C1 segment of cervical spinal cord (tissue), 14 donors: ENCODE results near the gene TMPRSS11E.
"Not testable (repeated sequence)": the region's sequence is repeated elsewhere in the genome, so short reads cannot be mapped to it uniquely, and the experiment has no call there.

Experiments
- DNase-seq, 14 donors: peaks; one replicate each; lab custom pipeline; 2025; lab: John Stamatoyannopoulos, UW

TMPRSS11E gene, protein sequence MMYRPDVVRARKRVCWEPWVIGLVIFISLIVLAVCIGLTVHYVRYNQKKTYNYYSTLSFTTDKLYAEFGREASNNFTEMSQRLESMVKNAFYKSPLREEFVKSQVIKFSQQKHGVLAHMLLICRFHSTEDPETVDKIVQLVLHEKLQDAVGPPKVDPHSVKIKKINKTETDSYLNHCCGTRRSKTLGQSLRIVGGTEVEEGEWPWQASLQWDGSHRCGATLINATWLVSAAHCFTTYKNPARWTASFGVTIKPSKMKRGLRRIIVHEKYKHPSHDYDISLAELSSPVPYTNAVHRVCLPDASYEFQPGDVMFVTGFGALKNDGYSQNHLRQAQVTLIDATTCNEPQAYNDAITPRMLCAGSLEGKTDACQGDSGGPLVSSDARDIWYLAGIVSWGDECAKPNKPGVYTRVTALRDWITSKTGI

GRCh38 chr4:68447201-68447600 is at the start of gene TMPRSS11E:
TSS of gene TMPRSS11E (plus strand) at chr4:68447463. CDS start at chr4:68447513, 50 bp downstream.
- no peak for DNase-seq

- no peak for DNase-seq
Measured at GRCh38 chr4:68399306-68399705, 48.0 kb upstream of the TMPRSS11E start.

GRCh38 chr4:68401231-68401630 is 46.0 kb upstream of the TMPRSS11E start:
- DNase-seq: no peak

GRCh38 chr4:68404153-68404552 is 43.1 kb upstream of the TMPRSS11E start:
- no peak for DNase-seq

DNA sequence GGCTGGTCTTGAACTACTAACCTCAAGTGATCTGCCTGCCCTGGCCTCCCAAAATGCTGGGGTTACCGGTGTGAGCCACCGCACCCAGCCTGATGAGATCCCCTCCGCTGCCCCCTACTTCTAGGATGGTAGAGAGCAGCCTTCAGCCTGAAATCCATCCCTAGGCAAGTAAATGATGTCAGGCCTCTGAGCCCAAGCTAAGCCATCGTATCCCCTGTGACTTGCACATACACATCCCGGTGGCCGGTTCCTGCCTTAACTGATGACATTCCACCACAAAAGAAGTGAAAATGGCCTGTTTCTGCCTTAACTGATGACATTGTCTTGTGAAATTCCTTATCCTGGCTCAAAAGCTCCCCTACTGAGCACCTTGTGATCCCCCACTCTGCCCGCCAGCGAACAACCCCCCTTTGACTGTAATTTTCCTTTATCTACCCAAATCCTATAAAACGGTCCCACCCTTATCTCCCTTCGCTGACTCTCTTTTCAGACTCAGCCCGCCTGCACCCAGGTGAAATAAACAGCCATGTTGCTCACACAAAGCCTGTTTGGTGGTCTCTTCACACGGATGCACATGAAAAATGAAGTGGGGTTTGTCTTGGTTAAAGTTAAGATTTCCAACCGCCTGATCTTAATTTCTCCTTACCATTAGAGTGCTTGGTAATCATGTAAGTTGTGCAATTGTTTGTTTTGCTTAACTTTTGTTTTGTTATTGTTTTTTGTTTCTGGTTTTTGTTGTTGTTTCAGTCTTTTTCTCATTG is 41.4 kb upstream of the TMPRSS11E start:
- not testable (repeated sequence) for DNase-seq

DNA sequence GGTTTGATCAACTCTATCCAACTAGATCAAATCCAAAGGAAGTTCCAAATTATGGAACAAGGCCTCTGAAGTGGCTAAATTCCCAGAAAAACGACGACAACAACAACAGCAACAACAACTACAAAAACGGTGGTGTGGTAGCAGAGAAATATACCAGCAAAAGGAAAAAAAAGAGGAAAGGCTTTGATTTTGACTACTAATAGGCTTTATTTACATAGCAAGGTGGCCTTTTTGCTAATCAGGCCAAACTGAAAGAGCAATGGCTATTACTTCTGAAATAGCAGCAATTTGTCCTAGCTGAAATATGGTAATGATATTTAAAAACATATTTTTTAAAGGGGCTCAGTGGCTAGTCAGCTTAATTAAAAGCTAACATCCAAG is 40.8 kb upstream of the TMPRSS11E start:
- DNase-seq: no peak

GRCh38 chr4:68407015-68407867 is 40.0 kb upstream of the TMPRSS11E start:
- DNase-seq: not testable (repeated sequence)

- DNase-seq: no peak
Measured at GRCh38 chr4:68407868-68408190, 39.4 kb upstream of the TMPRSS11E start.

- no peak for DNase-seq
Measured at GRCh38 chr4:68410149-68410548, 37.1 kb upstream of the TMPRSS11E start.

GRCh38 chr4:68410643-68411042 is 36.6 kb upstream of the TMPRSS11E start:
- no peak for DNase-seq

- not testable (repeated sequence) for DNase-seq
Measured at GRCh38 chr4:68412031-68412430, 35.2 kb upstream of the TMPRSS11E start.

- DNase-seq: no peak
Measured at GRCh38 chr4:68416591-68416990, 30.7 kb upstream of the TMPRSS11E start.

DNA sequence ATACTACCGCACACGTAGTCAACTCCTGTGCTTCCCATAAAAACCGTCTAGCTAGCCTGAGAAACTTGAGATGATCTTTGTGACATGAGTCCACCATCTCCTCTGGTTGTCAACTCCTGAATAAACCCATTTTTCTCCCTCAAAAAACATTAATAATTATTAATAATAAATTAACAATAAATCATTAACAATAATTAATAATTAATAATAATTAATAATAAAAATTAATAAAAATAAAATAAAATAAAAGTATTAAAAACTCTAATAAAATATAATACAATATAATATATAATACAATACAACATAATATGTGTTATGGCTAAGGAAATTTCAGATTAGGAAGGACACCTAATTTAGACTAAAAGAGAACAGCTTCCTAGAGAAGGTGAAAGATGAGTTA is 20.7 kb upstream of the TMPRSS11E start:
- DNase-seq: no peak

DNA sequence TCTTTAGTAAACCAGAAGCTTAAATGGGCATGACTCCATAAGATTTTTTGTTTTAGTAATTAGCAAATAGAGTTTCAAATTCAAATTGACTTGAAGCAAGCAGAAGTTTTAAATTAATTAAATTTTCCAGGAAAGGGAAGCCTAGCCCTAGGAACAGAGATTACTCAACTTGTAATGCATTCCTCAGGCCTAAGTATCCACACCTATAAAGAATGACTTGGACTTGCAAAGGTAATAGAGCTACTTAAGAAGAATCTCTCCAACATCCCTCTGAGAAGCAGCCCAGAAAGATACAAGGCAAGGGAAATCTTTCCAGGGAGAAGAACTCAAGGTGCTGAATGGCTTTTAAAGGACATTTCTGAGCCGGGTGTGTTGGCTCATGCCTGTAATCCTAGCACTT is 16.9 kb upstream of the TMPRSS11E start:
- DNase-seq: no peak

DNA sequence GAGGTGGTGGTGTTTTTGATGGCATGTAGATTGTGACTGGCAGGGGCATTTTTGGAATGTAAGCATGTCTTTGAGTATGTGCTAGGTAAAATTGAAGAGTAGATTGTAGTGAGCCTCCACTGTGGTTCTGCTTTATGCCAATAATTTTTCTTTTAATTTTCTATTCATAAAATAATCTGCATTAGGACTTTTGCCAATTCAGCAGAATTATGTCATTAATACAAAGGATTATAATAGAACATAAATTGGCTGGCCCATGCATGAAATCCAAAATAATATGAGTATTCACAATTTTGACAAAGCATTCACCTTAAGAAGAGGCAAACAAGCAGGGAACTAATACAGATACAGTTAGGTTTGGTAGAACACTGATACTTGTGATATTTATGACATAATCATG is 14.9 kb upstream of the TMPRSS11E start:
- no peak for DNase-seq

GRCh38 chr4:68433582-68433981 is 13.7 kb upstream of the TMPRSS11E start:
- no peak for DNase-seq

DNA sequence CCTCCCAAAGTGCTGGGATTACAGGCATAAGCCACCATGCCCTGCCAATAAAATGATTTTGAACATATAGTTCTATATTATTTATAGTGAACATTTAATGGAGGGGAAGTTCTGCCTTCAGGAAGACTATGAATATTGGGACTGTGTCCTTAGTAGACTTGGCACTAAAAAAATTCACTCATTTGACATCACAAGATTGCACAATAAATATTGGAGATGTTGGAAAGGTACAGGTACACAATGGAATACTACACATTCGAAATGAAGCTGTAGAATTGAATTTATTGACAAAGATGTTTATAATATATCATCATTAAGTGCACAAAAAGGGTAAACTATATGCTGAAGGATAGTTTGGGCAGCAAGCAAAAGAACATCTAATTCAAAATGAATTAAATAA is 13.0 kb upstream of the TMPRSS11E start:
- no peak for DNase-seq

DNA sequence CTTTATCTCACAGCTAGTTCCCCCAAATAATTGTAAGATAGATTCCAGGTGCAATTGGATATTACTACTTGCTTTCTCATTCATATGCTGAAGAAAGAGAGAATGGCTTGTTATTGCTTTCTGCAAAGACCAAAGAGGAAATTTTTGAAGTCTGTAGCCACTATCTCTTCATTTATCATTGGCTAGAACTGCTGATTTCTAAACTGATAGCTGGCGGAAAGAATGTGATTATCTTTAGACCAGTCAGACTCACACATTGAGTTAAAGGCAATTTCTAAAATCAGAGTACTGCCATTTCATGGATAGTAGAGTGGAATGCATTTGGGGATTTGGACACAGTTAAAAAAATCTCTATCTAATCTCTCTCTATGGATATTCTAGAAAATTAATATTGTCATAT is 12.4 kb upstream of the TMPRSS11E start:
- DNase-seq: no peak

- DNase-seq: no peak
Measured at GRCh38 chr4:68445111-68445510, 2.2 kb upstream of the TMPRSS11E start.

DNA sequence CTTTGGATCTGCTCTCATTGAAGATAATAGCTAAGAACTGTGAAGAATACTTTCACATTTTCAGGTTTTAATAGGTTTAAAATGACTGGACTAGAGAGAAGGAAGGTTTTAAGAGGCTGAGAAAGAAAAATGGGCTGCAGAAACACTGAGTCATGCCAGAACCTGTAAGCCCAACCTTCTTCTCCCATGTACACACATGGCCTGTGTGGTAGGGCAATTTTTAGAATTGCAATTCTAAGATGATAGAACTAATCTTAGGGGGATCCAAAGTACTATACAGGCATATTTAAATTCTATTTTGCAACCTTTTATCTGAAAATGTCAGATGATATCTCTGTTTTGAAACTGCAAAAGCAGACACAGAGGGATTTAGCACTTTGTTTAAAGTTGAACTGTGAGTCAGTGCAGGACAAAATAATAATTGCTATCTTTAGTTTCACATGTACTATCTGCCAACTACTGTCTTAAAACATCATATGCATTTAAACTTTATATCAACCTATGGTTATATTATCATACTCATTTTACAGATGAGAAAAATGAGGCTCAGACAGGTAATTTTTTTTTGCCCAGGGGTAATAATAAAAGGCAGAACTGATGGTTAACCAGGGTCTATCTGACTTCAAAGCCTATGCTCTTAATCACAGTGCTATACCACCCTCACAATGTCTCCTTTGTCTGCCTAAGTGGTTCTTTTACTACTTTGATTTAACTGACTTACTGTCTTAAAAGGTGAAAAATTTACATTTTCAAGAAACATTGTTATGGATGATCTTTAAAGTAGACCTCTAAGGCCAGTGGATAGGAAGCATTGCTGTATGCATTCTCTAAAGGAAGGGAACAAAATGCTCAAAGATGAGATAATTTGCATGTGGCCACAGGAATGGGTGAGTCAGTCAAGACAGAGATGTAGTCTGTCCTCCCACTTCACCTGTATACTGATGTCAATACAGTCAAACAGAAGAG is 4.3 kb downstream of the TMPRSS11E start:
- no peak for DNase-seq

- DNase-seq: no peak
Measured at GRCh38 chr4:68460085-68460484, 12.8 kb downstream of the TMPRSS11E start.
